ENCODE data around the gene TSPAN18. TPM values are rescaled to one million over a fixed set of nuclear protein-coding genes. Genes with fewer than 3 reads are reported as not detected.

The TSPAN18 gene
- total and polyA plus RNA-seq, 2 of the 8 experiments (the other 6 are each of a cell fraction or from before 2014, with no cell fraction given) = 5.2 to 10.2 TPM

DNA sequence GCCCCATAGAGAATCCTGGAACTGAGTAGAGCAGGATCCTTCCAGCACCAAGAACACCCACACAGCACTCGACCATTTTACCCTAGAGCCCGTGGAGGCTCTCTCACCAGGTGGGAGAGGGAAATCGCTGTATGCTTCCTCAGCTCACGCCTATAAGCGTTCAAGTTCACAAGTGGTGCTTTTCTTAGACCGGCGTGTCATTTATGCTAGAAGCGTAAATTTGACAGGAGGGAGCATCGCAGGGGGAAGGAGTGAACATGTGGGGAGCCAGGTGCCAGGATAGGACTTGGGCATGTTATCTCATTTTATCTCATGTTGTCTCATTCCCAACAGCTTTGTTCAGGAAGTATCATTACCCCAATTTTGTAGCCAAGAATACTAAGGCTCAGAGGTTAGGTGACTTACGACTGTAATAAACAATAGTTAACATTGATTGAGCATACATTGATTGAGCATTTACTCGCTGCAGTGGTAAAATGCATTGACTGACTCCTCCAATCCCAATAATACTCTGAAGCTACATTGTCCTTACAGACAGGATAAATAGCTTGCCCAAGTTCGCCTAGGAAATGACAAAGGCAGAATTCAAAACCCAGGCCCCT lies 243.0 kb downstream of the TSPAN18 start:
- Histone ChIP-seq H4K91ac (replicated peaks; ENCODE audit: insufficient read length, low read length) (no peak overlapping the region), H3K9ac (replicated peaks in 1 of 4; ENCODE audit: extremely low read depth in 1 of 4, low read depth in 3 of 4, low read length in 3 of 4) (no peak overlapping the region), H4K20me1 (replicated peaks in 1 of 2; ENCODE audit: control insufficient read depth in 1 of 2, insufficient read depth in 2 of 2, low read length in 2 of 2) (no peaks in the 10 kb centered on the region), H3K23ac (ENCODE audit: insufficient read length) (no peak overlapping the region), H2BK15ac (ENCODE audit: low read length) (no peak overlapping the region), H3K56ac (replicated peaks; ENCODE audit: insufficient read length, low read depth, low read length) (no peak overlapping the region), H3K4ac (replicated peaks; ENCODE audit: insufficient read length, low read depth, low read length) (no peak overlapping the region), H3K4me2 (ENCODE audit: insufficient read depth in 1 of 2, low read depth in 2 of 2, low read length in 2 of 2) (no peak overlapping the region), H2BK20ac (ENCODE audit: low read length) (0 out of 2 replicates have a peak overlapping the region, but pooled peaks have one; percentile 43), H2AK5ac (ENCODE audit: low read depth, low read length) (no peak overlapping the region), H2BK120ac (replicated peaks; ENCODE audit: low read depth, low read length) (no peak overlapping the region), H3K4me1 (replicated peaks in 1 of 4; ENCODE audit: control insufficient read depth in 3 of 4, insufficient read depth in 4 of 4, low read length in 3 of 4) (peaks cover 3 to 19% (median 7%) of the 10 kb centered on the region in 4 experiments), H3K79me2 (ENCODE audit: control insufficient read depth in 1 of 2, insufficient read depth in 2 of 2, low read length in 2 of 2) (no peaks in the 10 kb centered on the region), H3K14ac (ENCODE audit: insufficient read length) (no peak overlapping the region), H3K27ac (ENCODE audit: low read depth, low read length) (no peak overlapping the region), H4K5ac (ENCODE audit: insufficient read length, low read depth, low read length) (no peak overlapping the region), H3K36me3 (ENCODE audit: control insufficient read depth in 2 of 4, insufficient read depth in 4 of 4, low read length in 3 of 4) (no peaks in the 10 kb centered on the region), H3K4me3 (ENCODE audit: extremely low read depth in 1 of 4, insufficient read depth in 2 of 4, low read depth in 3 of 4, low read length in 4 of 4) (no peak overlapping the region), H2BK5ac (ENCODE audit: low read depth, low read length) (no peak overlapping the region), H3K79me1 (ENCODE audit: low read depth, low read length) (no peaks in the 10 kb centered on the region), H3K27me3 (replicated peaks in 1 of 4; ENCODE audit: control insufficient read depth in 3 of 4, extremely low read depth in 1 of 4, insufficient read depth in 3 of 4, low read length in 3 of 4) (no peaks in the 10 kb centered on the region; a peak in 2 of 7 replicates), H3K23me2 (ENCODE audit: low read depth, low read length) (no peaks in the 10 kb centered on the region), H2BK12ac (ENCODE audit: low read depth, low read length) (no peak overlapping the region), H2AFZ (ENCODE audit: low read length) (no peak overlapping the region), H3K9me3 (ENCODE audit: insufficient read depth in 2 of 2, low read depth in 1 of 2, low read length in 1 of 2) (no peaks in the 10 kb centered on the region), H4K8ac (ENCODE audit: extremely low read depth, insufficient read depth, low read length) (no peak overlapping the region), H3K18ac (ENCODE audit: extremely low read depth, low read length) (no peak overlapping the region)
- FAIRE-seq (no peak), DNase-seq (ENCODE audit: low read depth in 1 of 2, low spot score in 2 of 2) (no peak)
- WGBS, 2 experiments (ENCODE audit: extremely low coverage in 1 of 2, insufficient coverage in 1 of 2, insufficient read length in 1 of 2, insufficient replicate concordance in 2 of 2, low coverage in 1 of 2, low lambda C conversion rate in 2 of 2, missing lambda C conversion rate in 1 of 2) = 93% methylated on average over 12 of the region's 12 CpGs; no CpG with 5 or more reads in 1 of the 2 experiments
- ChIA-PET CTCF (ENCODE audit: partially characterized antibody) (interaction anchor here (1.2 to 38.2 kb wide), 7 partner anchors 5 to 134 kb away, joined by 3 to 731 read pairs (median 112); no protein-coding TSS in a partner anchor), POLR2A (ENCODE audit: partially characterized antibody) (interaction anchor here (1.2 to 1.4 kb wide), 2 partner anchors 10 to 21 kb away, joined by 3 to 4 read pairs; no protein-coding TSS in a partner anchor)
- TF ChIP-seq HDAC6 (IDR thresholded peaks at IDR 0.05; ENCODE audit: low read depth, low read length) (no peak), KDM5A (IDR thresholded peaks at IDR 0.05; ENCODE audit: low read length) (no peak), BRCA1 (IDR thresholded peaks at IDR 0.05; ENCODE audit: low read depth, low read length) (no peak), TBP (IDR thresholded peaks at IDR 0.05; ENCODE audit: low read depth, low read length) (no peak), CBX8 (IDR thresholded peaks at IDR 0.05; ENCODE audit: borderline replicate concordance, low read depth, low read length) (no peak), RFX5 (IDR thresholded peaks at IDR 0.05; ENCODE audit: borderline replicate concordance, low read depth, low read length) (no peak), CTBP2 (IDR thresholded peaks at IDR 0.05; ENCODE audit: borderline replicate concordance, insufficient read depth, insufficient read length, low read length) (no peak), E2F6 (IDR thresholded peaks at IDR 0.05) (no peak), SP2 (IDR thresholded peaks at IDR 0.05; ENCODE audit: low read length) (no peak), KDM4A (IDR thresholded peaks at IDR 0.05; ENCODE audit: low read depth, low read length, severe bottlenecking) (no peak), ASH2L (IDR thresholded peaks at IDR 0.05; ENCODE audit: low read length) (no peak), MAFK (IDR thresholded peaks at IDR 0.05; ENCODE audit: low read depth, low read length) (no peak), SUZ12 (IDR thresholded peaks at IDR 0.05; ENCODE audit: low read length) (no peak)
